RWPE2 (cell line): ENCODE data around the gene STX1B.
"Not testable (repeated sequence)": the region's sequence is repeated elsewhere in the genome, so short reads cannot be mapped to it uniquely, and the experiment has no call there.

ENCODE experiments used
- ATAC-seq: fragments of 200-7000 bp; cut with Tn5 transposase; 3 replicates; pipeline ENCODE4 v1.9.1; 2021; ENCODE audit warnings: low read depth
- DNase-seq: peaks from one replicate; pipeline ENCODE4 v3.0.0-alpha.2; 2020; ENCODE audit warnings: low spot score
- H3K27ac ChIP-seq: fragments of 450-650 bp; 2 replicates; pipeline ENCODE4 v1.5.1; 2017; ENCODE audit warnings: mild to moderate bottlenecking; ENCODE audit not compliant: poor library complexity, severe bottlenecking
- H3K27me3 ChIP-seq: fragments of 250-450 bp; sonication (Bioruptor Pico); 2 replicates; pipeline ENCODE4 v1.5.1; 2021; ENCODE audit warnings: mild to moderate bottlenecking, moderate library complexity; ENCODE audit not compliant: insufficient read depth, poor library complexity, severe bottlenecking
- H3K36me3 ChIP-seq: fragments of 250-450 bp; sonication (Bioruptor Pico); 2 replicates; pipeline ENCODE4 v1.5.1; 2020; ENCODE audit warnings: low read depth, mild to moderate bottlenecking, moderate library complexity
- H3K4me1 ChIP-seq: fragments of 250-450 bp; sonication (Bioruptor Pico); 2 replicates; pipeline ENCODE4 v1.5.1; 2021; ENCODE audit warnings: mild to moderate bottlenecking, moderate library complexity; ENCODE audit not compliant: insufficient read depth, poor library complexity, severe bottlenecking
- H3K4me3 ChIP-seq: fragments of 250-450 bp; sonication (Bioruptor Pico); 2 replicates; pipeline ENCODE4 v1.5.1; 2021; ENCODE audit warnings: mild to moderate bottlenecking, moderate library complexity; ENCODE audit not compliant: severe bottlenecking
- H3K9me3 ChIP-seq: fragments of 250-450 bp; sonication (Bioruptor Pico); 2 replicates; pipeline ENCODE4 v1.5.1; 2021; ENCODE audit warnings: mild to moderate bottlenecking, moderate library complexity; ENCODE audit not compliant: severe bottlenecking
- TF ChIP-seq, protein P1 (sequence below): fragments of 450-650 bp; IDR thresholded peaks from one replicate; pipeline ENCODE4 v1.5.1; 2017; ENCODE audit warnings: mild to moderate bottlenecking, moderate library complexity; ENCODE audit not compliant: poor library complexity, severe bottlenecking

STX1B gene

DNA sequence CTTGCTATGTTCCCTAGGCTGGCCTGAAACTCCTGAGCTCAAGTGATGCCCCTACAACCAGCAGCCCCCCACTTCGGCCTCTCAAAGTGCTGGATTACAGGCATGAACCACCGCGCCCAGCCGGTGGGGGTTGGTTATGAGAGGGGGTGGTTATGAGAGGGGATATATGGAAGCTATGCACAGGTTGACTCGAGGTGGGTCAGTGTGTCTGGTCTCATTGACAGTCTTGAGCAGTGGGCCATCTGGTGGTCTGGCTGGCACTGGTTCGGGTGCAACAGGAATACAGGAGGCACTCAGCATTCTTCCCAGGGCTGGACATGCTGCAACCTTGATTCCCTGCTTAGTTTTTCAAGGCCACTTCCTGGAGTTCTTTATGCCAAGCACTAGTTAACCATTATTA lies 5.6 kb upstream of the STX1B start:
- Histone ChIP-seq H3K4me1 (no peaks in the 10 kb centered on the region), H3K36me3 (no peaks in the 10 kb centered on the region), H3K4me3 (no peak overlapping the region), H3K27ac (no peak overlapping the region), H3K9me3 (no peaks in the 10 kb centered on the region), H3K27me3 (peaks cover 10% of the 10 kb centered on the region)
- DNase-seq (no peak), ATAC-seq (peak; percentile 41; the same call in 1 of the 3 replicates)
- TF ChIP-seq, protein P1, sequence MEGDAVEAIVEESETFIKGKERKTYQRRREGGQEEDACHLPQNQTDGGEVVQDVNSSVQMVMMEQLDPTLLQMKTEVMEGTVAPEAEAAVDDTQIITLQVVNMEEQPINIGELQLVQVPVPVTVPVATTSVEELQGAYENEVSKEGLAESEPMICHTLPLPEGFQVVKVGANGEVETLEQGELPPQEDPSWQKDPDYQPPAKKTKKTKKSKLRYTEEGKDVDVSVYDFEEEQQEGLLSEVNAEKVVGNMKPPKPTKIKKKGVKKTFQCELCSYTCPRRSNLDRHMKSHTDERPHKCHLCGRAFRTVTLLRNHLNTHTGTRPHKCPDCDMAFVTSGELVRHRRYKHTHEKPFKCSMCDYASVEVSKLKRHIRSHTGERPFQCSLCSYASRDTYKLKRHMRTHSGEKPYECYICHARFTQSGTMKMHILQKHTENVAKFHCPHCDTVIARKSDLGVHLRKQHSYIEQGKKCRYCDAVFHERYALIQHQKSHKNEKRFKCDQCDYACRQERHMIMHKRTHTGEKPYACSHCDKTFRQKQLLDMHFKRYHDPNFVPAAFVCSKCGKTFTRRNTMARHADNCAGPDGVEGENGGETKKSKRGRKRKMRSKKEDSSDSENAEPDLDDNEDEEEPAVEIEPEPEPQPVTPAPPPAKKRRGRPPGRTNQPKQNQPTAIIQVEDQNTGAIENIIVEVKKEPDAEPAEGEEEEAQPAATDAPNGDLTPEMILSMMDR = peak; percentile 6

DNA sequence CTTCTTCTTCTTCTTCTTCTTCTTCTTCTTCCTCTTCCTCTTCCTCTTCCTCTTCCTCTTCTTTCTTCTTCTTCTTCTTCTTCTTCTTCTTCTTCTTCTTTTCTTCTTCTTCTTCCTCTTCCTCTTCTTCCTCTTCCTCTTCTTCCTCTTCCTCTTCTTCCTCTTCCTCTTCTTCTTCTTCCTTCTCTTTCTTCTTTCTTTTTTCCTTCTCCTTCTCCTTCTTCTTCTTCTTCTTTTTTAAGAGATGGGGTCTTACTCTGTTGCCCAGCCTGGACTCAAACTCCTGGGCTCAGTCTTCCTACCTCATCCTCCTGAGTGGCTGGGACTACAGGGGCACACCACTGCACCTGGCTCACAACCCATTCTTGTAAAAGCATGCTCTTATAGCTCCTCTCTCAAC lies 2.9 kb upstream of the STX1B start:
- H3K9me3 ChIP-seq, ATAC-seq, H3K27ac ChIP-seq, H3K4me1 ChIP-seq, DNase-seq, H3K4me3 ChIP-seq, H3K36me3 ChIP-seq: not testable (repeated sequence)
- peaks cover 13% of the 10 kb centered on the region for H3K27me3 ChIP-seq

DNA sequence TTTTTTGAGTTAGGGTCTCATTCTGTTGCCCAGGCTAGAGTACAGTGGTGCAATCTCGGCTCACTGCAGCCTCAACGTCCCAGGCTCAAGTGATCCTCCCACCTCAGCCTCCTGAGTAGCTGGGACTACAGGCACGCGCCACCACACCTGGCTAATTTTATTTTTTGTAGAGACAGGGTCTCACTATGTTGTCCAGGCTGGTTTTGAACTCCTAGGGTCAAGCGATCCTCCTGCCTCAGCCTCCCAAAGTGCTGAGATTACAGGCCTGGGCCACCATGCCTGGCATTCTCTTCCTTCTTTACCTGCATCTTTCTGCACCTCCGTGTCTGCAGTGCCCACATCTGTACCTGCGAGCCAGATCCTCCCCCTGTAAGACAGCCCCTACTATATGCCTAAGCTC lies 1.4 kb upstream of the STX1B start:
- H3K27ac ChIP-seq, H3K4me1 ChIP-seq, H3K4me3 ChIP-seq, H3K36me3 ChIP-seq, DNase-seq, ATAC-seq, H3K9me3 ChIP-seq: not testable (repeated sequence)
- H3K27me3 ChIP-seq = peaks cover 13% of the 10 kb centered on the region

DNA sequence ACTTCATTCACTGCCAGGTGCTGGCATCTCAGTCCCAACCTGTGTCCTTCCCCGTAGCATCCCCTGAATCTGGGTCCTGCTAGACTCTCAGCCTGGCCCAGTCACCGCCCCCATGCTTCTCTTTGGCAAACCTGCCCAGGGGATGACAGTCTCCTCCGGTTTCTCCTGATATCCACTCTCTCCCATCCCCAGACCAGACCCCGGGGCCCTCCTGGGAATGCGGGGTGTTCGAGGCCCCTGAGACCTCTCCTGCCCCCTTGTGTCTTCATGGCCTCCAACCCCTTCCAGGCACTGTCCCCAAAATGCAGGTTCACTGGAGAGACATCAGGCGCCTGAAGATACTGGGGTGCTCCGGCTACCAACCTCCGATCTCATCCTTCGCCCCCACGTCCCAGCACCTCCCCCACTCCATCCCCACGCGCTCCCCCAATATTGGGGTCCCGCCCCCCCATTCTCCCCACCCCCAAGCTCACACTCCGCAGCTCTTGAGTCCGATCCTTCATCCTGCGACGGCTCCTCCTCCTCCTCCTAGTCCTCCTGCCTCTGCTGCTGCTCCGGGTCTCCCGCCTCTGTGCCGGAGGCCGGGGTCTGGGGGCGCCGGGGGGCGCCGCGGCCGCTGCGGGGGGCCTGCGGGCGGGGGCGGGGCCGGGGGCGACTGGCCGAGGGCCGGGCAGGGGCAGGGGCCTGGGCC lies 399 bp downstream of the STX1B start:
- no peaks in the 10 kb centered on the region for H3K36me3 ChIP-seq
- DNase-seq = no peak
- no peak overlapping the region for H3K27ac ChIP-seq
- H3K9me3 ChIP-seq = no peaks in the 10 kb centered on the region
- TF ChIP-seq, protein P1 = no peak
- no peak overlapping the region for H3K4me3 ChIP-seq
- no peak for ATAC-seq
- peaks cover 4% of the 10 kb centered on the region for H3K4me1 ChIP-seq
- peaks cover 13% of the 10 kb centered on the region for H3K27me3 ChIP-seq

DNA sequence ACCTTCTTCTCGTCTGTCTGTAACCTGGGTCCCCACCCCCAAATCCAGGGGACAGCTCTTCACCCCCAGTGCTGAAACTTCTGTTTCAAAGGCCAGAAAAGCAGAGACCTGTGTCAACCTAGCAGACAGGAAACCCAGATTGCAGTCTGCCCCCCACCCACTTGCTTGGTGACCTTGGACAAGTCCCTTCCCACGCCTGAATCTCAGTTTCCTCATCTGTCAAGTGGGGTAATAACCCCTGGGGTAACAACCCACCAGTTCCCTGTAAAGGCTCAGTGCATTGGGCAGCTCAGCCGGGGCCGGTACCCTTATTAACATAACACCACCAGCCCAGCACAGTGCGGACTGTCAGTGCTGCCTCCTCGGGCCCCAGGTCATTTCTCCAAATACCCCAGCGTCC lies 1.3 kb downstream of the STX1B start:
- H3K4me3 ChIP-seq = no peak overlapping the region
- H3K27ac ChIP-seq = no peak overlapping the region
- no peaks in the 10 kb centered on the region for H3K36me3 ChIP-seq
- TF ChIP-seq, protein P1 = no peak
- DNase-seq (no peak), ATAC-seq (no peak)
- peaks cover 13% of the 10 kb centered on the region for H3K27me3 ChIP-seq
- no peaks in the 10 kb centered on the region for H3K9me3 ChIP-seq
- H3K4me1 ChIP-seq = peaks cover 4% of the 10 kb centered on the region

DNA sequence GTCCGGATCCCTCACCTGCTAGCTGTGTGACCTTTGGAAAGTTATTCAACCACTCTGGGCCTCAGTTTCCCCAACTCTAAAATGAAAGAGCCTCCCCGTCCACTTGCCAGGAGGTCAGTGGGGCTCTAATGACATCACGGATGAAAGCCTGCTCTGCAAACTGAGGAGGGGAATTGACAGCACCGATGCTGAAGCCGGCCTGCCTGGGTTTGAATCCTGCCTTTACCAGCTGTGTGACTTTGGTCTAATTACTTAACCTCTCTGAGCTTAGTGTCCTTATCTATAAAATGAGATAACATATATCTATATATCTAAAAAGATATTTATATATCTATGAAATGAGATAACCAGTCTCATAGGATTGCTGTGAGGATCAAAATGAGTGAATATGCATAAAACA lies 1.9 kb downstream of the STX1B start:
- H3K36me3 ChIP-seq = no peaks in the 10 kb centered on the region
- DNase-seq (no peak), ATAC-seq (no peak)
- peaks cover 13% of the 10 kb centered on the region for H3K27me3 ChIP-seq
- TF ChIP-seq, protein P1 = no peak
- H3K9me3 ChIP-seq = no peaks in the 10 kb centered on the region
- H3K4me3 ChIP-seq = no peak overlapping the region
- H3K4me1 ChIP-seq = peaks cover 4% of the 10 kb centered on the region
- H3K27ac ChIP-seq = no peak overlapping the region
